Suprapubic skin (tissue), 4 donors: ENCODE data around the gene TADA1.

Experiments used
- POLR2A ChIP-seq, 2 donors: fragments of 450-650 bp; IDR thresholded peaks; one replicate each; pipeline ENCODE4 v1.6.1; 2017; ENCODE audit warnings: antibody characterized with exemption in 2 of 2, mild to moderate bottlenecking in 2 of 2, moderate library complexity in 2 of 2
- POLR2AphosphoS5 ChIP-seq, 3 donors: sonication (generic); formaldehyde crosslinking; IDR thresholded peaks; one replicate each; pipeline ENCODE4 v1.6.1; 2017; ENCODE audit warnings: antibody characterized with exemption in 3 of 3
- TF ChIP-seq, protein P1 (sequence below), 2 donors: fragments of 200-600 bp in 1 of 2; fragments of 450-650 bp in 1 of 2; sonication (generic) in 1 of 2; IDR thresholded peaks; one replicate each; pipeline ENCODE4 v1.5.1; 2016 to 2019; ENCODE audit warnings: antibody characterized with exemption in 2 of 2, mild to moderate bottlenecking in 1 of 2, moderate library complexity in 1 of 2

DNA sequence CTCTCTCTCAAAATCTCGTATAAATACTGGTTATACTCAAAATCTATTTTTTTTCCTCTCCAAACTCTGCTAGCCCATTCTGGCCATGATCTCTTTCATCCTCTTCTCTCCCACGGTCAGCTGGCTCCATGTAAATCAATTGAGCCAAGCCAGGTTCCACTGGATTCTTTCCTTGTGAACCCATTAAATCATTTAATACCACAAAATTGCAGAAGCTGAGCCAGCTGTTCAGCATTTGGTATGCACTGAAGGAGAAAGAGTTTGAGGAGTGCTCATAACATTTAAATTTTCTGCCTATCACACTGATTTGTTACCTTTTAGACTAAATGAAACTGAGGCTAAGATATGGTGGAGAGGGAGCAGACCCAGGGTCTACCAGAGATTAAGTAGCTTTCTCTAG lies 29.1 kb upstream of the TADA1 start:
- TF ChIP-seq, protein P1, sequence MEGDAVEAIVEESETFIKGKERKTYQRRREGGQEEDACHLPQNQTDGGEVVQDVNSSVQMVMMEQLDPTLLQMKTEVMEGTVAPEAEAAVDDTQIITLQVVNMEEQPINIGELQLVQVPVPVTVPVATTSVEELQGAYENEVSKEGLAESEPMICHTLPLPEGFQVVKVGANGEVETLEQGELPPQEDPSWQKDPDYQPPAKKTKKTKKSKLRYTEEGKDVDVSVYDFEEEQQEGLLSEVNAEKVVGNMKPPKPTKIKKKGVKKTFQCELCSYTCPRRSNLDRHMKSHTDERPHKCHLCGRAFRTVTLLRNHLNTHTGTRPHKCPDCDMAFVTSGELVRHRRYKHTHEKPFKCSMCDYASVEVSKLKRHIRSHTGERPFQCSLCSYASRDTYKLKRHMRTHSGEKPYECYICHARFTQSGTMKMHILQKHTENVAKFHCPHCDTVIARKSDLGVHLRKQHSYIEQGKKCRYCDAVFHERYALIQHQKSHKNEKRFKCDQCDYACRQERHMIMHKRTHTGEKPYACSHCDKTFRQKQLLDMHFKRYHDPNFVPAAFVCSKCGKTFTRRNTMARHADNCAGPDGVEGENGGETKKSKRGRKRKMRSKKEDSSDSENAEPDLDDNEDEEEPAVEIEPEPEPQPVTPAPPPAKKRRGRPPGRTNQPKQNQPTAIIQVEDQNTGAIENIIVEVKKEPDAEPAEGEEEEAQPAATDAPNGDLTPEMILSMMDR (IDR thresholded peaks at IDR 0.05): no peak
- no peak for TF ChIP-seq POLR2A (IDR thresholded peaks at IDR 0.05)
- no peak for TF ChIP-seq POLR2AphosphoS5 (IDR thresholded peaks at IDR 0.05)
